Activated CD8-positive, alpha-beta T cell treated with anti-CD3 and anti-CD28 coated beads, Interleukin-2, amount 10 ng/mL, durations not matched to agents 7 days and 5 days (primary cell): Measurements from ENCODE around the gene PPP3CA. TPM values are rescaled to one million over a fixed set of nuclear protein-coding genes. Genes with fewer than 3 reads are reported as not detected.
A peak's percentile ranks its signal among the peaks of the same experiment; 100 is the strongest.

Source experiments
- ATAC-seq: fragments of 150-1000 bp; cut with Tn5 transposase; one replicate; pipeline ENCODE4 v1.10.0; 2021; ENCODE audit warnings: moderate library complexity
- CTCF ChIA-PET: fragments of 350-600 bp; sonication (Branson Sonifier 250); formaldehyde crosslinking; loops from one replicate; lab custom pipeline; 2021; ENCODE audit warnings: antibody characterized with exemption; lab: Charles Lee
- POLR2A ChIA-PET: fragments of 350-600 bp; sonication (Branson Sonifier 250); formaldehyde crosslinking; loops from one replicate; lab custom pipeline; 2021; ENCODE audit warnings: antibody characterized with exemption; lab: Charles Lee
- DNase-seq: peaks from one replicate; pipeline ENCODE4 v3.0.0-alpha.2; 2020
- H3K27ac Mint-ChIP-seq: one replicate; pipeline ENCODE4 v1.8.0; 2021; ENCODE audit warnings: mild to moderate bottlenecking, mixed read lengths
- H3K27me3 Mint-ChIP-seq: one replicate; pipeline ENCODE4 v1.8.0; 2021; ENCODE audit warnings: low read depth, mixed read lengths
- H3K36me3 Mint-ChIP-seq: one replicate; pipeline ENCODE4 v1.8.0; 2021; ENCODE audit warnings: low read depth, mixed read lengths
- H3K4me1 Mint-ChIP-seq: one replicate; pipeline ENCODE4 v1.8.0; 2021; ENCODE audit warnings: low read depth, mixed read lengths
- H3K4me3 Mint-ChIP-seq: one replicate; pipeline ENCODE4 v1.8.0; 2021; ENCODE audit warnings: mild to moderate bottlenecking, mixed read lengths
- H3K9me3 Mint-ChIP-seq: one replicate; pipeline ENCODE4 v1.8.0; 2022; ENCODE audit warnings: mixed read lengths; ENCODE audit not compliant: insufficient read depth
- total RNA-seq, 2 experiments: library from RNA; stranded (reverse); gene quantifications; one replicate each; pipeline ENCODE4 v1.2.3, GENCODE V29; 2021

PPP3CA gene
- total RNA-seq, 2 experiments from 2014 or later = 28.6 to 29.0 TPM

DNA sequence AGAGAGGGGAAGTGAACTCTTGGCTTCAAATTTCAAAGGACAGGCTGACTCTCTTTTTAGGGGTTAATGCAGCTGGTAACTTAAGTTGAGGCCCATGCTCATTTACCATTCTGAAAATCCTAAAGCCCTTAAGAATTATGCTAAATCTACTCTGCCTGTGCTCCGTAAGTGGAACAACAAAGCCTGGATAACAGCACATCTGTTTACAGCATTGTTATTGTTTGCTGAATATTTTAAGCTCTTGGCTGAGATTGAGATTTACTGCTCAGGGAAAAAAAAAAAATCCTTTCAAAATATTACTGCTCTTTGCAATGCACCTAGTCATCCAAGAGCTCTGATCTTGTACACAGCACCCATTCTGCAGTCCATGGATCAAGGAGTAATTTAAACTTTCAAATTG, 17.7 kb downstream of the PPP3CA start:
- CTCF ChIA-PET = interaction anchor here (1.2 to 2.7 kb wide), 2 partner anchors 11 to 19 kb away, joined by 3 to 6 read pairs; partner anchors contain the start of gene PPP3CA
- H3K36me3 Mint-ChIP-seq = peaks cover 13% of the 10 kb centered on the region
- peaks cover 5% of the 10 kb centered on the region for H3K27me3 Mint-ChIP-seq
- DNase-seq (no peak), ATAC-seq (no peak)
- POLR2A ChIA-PET = interaction anchor here (1.9 kb wide), 1 partner anchor 17 kb away, joined by 4 read pairs; no protein-coding TSS in a partner anchor
- no peak overlapping the region for H3K4me3 Mint-ChIP-seq
- H3K4me1 Mint-ChIP-seq = peaks cover 32% of the 10 kb centered on the region
- H3K9me3 Mint-ChIP-seq = no peaks in the 10 kb centered on the region
- no peak overlapping the region for H3K27ac Mint-ChIP-seq

- peak overlapping the region; percentile 87 for H3K27ac Mint-ChIP-seq
- ChIA-PET POLR2A (interaction anchor here (1.9 kb wide), 1 partner anchor 18 kb away, joined by 4 read pairs; no protein-coding TSS in a partner anchor), CTCF (interaction anchor here (0.9 to 2.7 kb wide), 2 partner anchors 20 to 159 kb away, joined by 3 to 6 read pairs; partner anchors contain the start of gene PPP3CA)
- H3K9me3 Mint-ChIP-seq = no peaks in the 10 kb centered on the region
- peaks cover 5% of the 10 kb centered on the region for H3K27me3 Mint-ChIP-seq
- peaks cover 14% of the 10 kb centered on the region for H3K36me3 Mint-ChIP-seq
- peaks cover 32% of the 10 kb centered on the region for H3K4me1 Mint-ChIP-seq
- peak; percentile 92 for ATAC-seq
- peak; percentile 36 for DNase-seq
- peak overlapping the region; percentile 74 for H3K4me3 Mint-ChIP-seq
Measured at GRCh38 chr4:101328063-101328602, 19.2 kb downstream of the PPP3CA start.

GRCh38 chr4:101326576-101326975, 20.8 kb downstream of the PPP3CA start:
- peaks cover 14% of the 10 kb centered on the region for H3K36me3 Mint-ChIP-seq

GRCh38 chr4:101322743-101323142, 24.6 kb downstream of the PPP3CA start:
- peaks cover 10% of the 10 kb centered on the region for H3K36me3 Mint-ChIP-seq
- peaks cover 9% of the 10 kb centered on the region for H3K4me1 Mint-ChIP-seq
- ChIA-PET POLR2A (no interaction called here), CTCF (interaction anchor here (0.6 kb wide), 1 partner anchor 1227 kb away, joined by 3 read pairs; no protein-coding TSS in a partner anchor)
- H3K27ac Mint-ChIP-seq = no peak overlapping the region
- H3K4me3 Mint-ChIP-seq = no peak overlapping the region
- ATAC-seq (no peak), DNase-seq (no peak)
- H3K9me3 Mint-ChIP-seq = no peaks in the 10 kb centered on the region
- peaks cover 5% of the 10 kb centered on the region for H3K27me3 Mint-ChIP-seq

More at GRCh38 chr4:101326576-101326975, 20.8 kb downstream of the PPP3CA start:
- Mint-ChIP-seq H3K27me3 (peaks cover 5% of the 10 kb centered on the region), H3K4me1 (peaks cover 32% of the 10 kb centered on the region), H3K4me3 (no peak overlapping the region), H3K27ac (no peak overlapping the region), H3K9me3 (no peaks in the 10 kb centered on the region)
- no peak for DNase-seq
- POLR2A ChIA-PET = no interaction called here
- ATAC-seq = no peak
- CTCF ChIA-PET = interaction anchor here (0.6 to 1.2 kb wide), 4 partner anchors 12 to 92 kb away, joined by 3 to 4 read pairs (median 4); no protein-coding TSS in a partner anchor

DNA sequence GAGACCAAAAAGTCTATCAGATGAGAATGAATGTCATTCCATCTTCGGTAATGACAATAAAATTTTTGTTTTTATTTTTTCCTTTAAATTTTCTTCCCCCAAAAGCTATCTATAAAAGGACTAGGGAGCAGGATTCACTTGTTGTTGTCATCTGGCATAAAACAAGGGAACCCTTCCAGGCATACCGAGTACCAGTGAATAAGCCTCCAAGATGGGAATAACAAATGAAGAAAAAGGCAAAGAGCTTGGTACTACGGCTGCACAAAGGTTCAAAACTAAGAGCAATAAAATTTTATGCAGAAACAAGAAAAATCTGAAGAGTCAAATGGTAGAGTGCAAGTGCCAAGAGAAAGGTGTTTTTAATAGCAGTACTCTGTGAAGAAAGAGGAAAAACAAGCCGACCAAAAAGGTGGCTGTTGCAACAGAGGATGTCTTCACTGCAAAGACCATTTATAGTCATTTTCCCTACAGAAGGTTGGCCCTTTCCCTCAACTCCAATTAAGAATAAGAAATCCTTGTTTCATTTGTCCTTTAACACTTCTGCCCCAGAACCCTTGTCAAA, 25.8 kb downstream of the PPP3CA start:
- POLR2A ChIA-PET = no interaction called here
- DNase-seq (no peak), ATAC-seq (no peak)
- Mint-ChIP-seq H3K9me3 (no peaks in the 10 kb centered on the region), H3K27me3 (peaks cover 2% of the 10 kb centered on the region), H3K36me3 (peaks cover 7% of the 10 kb centered on the region), H3K27ac (no peak overlapping the region), H3K4me3 (no peak overlapping the region), H3K4me1 (peaks cover 3% of the 10 kb centered on the region)
- CTCF ChIA-PET = no interaction called here

- Mint-ChIP-seq H3K27ac (no peak overlapping the region), H3K4me1 (no peaks in the 10 kb centered on the region), H3K27me3 (no peaks in the 10 kb centered on the region), H3K4me3 (no peak overlapping the region), H3K36me3 (peaks cover 2% of the 10 kb centered on the region), H3K9me3 (no peaks in the 10 kb centered on the region)
- DNase-seq (no peak), ATAC-seq (no peak)
- POLR2A ChIA-PET = no interaction called here
- CTCF ChIA-PET = no interaction called here
Measured at GRCh38 chr4:101315786-101316185, 31.5 kb downstream of the PPP3CA start.

- Mint-ChIP-seq H3K27me3 (no peaks in the 10 kb centered on the region), H3K27ac (no peak overlapping the region), H3K9me3 (no peaks in the 10 kb centered on the region), H3K36me3 (peaks cover 2% of the 10 kb centered on the region), H3K4me3 (no peak overlapping the region), H3K4me1 (peaks cover under 1% of the 10 kb centered on the region)
- ChIA-PET POLR2A (no interaction called here), CTCF (no interaction called here)
- DNase-seq (no peak), ATAC-seq (no peak)
Measured at GRCh38 chr4:101315041-101315440, 32.3 kb downstream of the PPP3CA start.

DNA sequence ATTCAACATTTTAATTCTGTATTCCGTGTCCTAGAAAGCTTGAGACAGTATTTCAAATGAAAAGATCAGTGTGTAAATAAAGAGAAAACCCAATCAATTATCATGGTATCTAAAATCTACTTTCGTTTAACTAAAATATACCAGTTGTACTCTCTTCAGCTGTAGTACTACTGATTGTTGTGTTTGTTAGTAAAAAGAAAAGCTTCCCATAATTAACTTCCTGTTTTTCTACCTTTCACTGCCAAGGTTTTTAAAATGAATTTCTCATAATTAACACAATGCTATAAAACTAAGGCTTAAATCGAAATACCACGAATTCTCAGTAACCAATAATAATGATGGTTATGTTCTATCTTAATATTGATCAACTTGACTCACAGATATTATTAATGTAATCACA, 37.4 kb downstream of the PPP3CA start:
- Mint-ChIP-seq H3K9me3 (no peaks in the 10 kb centered on the region), H3K4me3 (no peak overlapping the region), H3K4me1 (peaks cover 23% of the 10 kb centered on the region), H3K27ac (no peak overlapping the region), H3K36me3 (no peaks in the 10 kb centered on the region), H3K27me3 (no peaks in the 10 kb centered on the region)
- ChIA-PET CTCF (no interaction called here), POLR2A (no interaction called here)
- DNase-seq (no peak), ATAC-seq (no peak)

DNA sequence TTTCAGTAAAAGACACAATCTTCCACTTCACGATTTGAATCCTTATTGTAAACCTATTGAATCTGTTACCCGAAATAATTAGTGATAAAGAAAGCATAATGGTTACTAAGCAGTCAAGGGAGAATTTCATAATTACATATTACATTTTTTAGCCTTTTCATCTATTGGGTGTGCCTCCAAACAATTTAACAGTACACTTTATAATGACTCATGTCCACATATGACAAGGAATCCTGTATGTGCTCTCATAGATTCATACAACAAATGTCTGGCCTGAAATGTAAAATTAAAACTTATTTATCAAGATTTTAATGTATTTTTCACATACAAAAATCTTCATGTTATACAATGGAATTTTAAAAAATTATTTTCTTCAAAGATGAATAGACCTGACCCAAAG, 39.4 kb downstream of the PPP3CA start:
- CTCF ChIA-PET = no interaction called here
- ATAC-seq (no peak), DNase-seq (no peak)
- H3K9me3 Mint-ChIP-seq = no peaks in the 10 kb centered on the region
- POLR2A ChIA-PET = no interaction called here
- no peak overlapping the region for H3K27ac Mint-ChIP-seq
- H3K36me3 Mint-ChIP-seq = no peaks in the 10 kb centered on the region
- H3K4me3 Mint-ChIP-seq = no peak overlapping the region
- peaks cover 24% of the 10 kb centered on the region for H3K4me1 Mint-ChIP-seq
- H3K27me3 Mint-ChIP-seq = no peaks in the 10 kb centered on the region

GRCh38 chr4:101306764-101307615, 40.3 kb downstream of the PPP3CA start:
- POLR2A ChIA-PET = no interaction called here
- peaks cover 24% of the 10 kb centered on the region for H3K4me1 Mint-ChIP-seq
- H3K4me3 Mint-ChIP-seq = peak overlapping the region; percentile 37
- DNase-seq = no peak
- no peak overlapping the region for H3K27ac Mint-ChIP-seq
- peaks cover 1% of the 10 kb centered on the region for H3K36me3 Mint-ChIP-seq
- CTCF ChIA-PET = interaction anchor here (0.7 kb wide), 1 partner anchor 1440 kb away, joined by 3 read pairs; no protein-coding TSS in a partner anchor
- no peaks in the 10 kb centered on the region for H3K9me3 Mint-ChIP-seq
- no peak for ATAC-seq
- no peaks in the 10 kb centered on the region for H3K27me3 Mint-ChIP-seq

DNA sequence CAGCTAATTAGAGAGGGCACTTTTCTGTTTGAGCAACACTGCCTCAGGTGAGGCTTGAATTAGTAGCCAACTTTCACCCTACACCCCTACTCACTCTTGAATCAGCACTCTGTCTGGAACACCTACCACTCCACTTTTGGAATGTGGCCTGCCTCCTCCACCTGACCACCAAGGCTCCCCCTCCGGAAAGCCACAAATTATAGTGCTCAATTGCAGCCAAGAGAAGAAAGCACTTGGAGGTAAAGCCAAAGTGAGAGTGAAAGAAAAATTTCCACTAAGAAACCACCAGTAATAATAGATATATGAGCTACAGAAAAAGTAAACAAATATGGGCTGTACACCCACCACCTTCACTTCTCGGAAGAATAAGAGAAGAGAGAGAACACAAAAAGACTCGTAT, 41.1 kb downstream of the PPP3CA start:
- ChIA-PET CTCF (interaction anchor here (0.7 kb wide), 1 partner anchor 1441 kb away, joined by 3 read pairs; no protein-coding TSS in a partner anchor), POLR2A (no interaction called here)
- H3K4me1 Mint-ChIP-seq = peaks cover 24% of the 10 kb centered on the region
- no peaks in the 10 kb centered on the region for H3K9me3 Mint-ChIP-seq
- H3K27ac Mint-ChIP-seq = peak overlapping the region; percentile 37
- DNase-seq (no peak), ATAC-seq (peak; percentile 67)
- peaks cover 1% of the 10 kb centered on the region for H3K36me3 Mint-ChIP-seq
- H3K4me3 Mint-ChIP-seq = peak overlapping the region; percentile 37
- H3K27me3 Mint-ChIP-seq = no peaks in the 10 kb centered on the region
